Measurements from ENCODE around the gene ZNF766.
"Not testable (repeated sequence)": the region's sequence is repeated elsewhere in the genome, so short reads cannot be mapped to it uniquely, and the experiment has no call there.

The ZNF766 gene

DNA sequence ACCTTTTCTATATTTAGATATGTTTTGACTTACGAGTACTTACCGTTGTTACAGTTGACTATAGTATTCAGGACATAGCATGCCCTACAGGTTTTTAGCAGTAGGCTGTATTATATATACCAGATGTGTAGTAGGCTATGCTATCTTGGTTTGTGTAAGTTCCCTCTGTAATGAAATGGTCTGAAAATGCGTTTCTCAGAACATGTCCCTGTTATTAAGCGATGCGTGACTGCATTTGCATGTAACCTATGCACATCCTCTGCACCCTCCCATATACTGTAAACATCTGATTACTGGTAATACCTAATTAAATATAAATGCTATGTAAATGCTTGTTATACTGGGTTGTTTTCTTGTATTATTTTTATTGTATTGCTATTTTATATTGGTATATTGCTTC, 6.6 kb downstream of the ZNF766 start:
- DNase-seq (ENCODE audit: low read depth) = no peak

DNA sequence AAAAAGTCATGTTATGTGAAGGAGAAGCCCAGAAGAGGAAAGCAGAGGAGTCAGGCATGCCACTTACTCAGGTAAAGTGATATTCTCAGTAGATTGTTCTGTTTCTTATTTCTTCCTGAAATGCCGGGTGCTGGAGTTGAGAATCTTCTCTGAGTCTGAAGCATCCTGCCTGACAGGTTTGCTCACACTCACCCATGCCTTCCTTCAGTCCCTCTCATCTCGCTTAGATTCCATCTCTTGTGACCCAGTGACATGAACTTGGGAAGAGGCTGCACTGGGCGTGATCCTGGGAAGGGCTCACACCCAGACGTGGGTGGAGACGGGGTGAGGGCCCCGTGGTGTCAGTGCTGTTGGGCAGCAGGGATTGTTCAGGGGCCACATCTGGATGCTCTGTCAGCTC, 8.1 kb downstream of the ZNF766 start:
- DNase-seq (ENCODE audit: low read depth) = no peak

DNA sequence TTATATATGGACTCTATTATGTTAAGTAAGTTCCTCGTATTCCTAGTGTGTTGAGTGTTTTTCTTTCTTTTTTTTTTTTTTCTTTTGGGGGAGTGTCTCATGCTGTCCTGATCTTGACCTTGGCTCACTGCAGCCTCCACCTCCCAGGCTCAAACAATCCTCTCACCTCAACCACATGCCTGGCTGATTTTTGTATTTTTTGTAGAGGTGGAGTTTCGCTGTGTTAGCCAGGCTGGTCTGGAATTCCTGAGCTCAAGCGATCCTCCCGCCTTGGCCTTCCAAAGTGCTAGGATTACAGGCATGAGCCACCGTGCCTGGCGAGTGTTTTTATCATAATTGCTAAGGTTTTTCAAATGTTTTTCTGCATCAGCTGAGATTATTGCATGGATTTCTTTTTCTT, 16.9 kb downstream of the ZNF766 start:
- DNase-seq (ENCODE audit: low read depth) = no peak

DNA sequence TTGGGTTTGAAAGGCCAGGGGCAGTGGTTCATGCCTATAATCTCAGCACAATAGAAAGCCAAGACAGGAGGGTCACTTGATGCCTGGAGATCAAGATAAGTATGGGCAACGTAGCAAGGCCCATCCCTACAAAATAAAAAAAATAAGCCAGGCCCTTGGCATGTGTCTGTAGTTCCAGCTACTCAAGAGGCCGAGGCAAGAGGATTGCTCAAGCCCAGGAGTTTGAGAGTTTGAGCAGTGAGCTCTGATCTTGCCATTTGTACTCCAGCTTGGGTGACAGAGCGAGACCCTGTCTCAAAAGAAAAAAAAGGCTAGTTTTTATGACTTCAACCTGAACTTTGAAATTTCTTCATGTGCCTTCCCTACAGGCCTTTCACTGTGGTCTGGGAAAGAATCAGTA, 22.4 kb downstream of the ZNF766 start:
- DNase-seq (ENCODE audit: low read depth) = no peak

DNA sequence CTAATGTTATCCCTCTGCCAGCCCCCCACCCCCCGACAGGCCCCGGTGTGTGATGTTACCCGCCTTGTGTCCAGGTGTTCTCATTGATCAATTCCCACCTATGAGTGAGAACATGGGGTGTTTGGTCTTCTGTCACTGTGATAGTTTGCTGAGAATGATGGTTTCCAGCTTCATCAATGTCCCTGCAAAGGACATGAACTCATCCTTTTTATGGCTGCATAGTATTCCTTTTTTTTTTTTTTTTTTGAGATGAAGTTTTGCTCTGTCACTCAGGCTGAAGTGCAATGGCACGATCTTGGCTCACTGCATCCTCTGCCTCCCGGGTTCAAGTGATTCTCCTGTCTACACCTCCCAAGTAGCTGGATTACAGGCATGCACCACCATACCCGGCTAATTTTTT, 23.6 kb downstream of the ZNF766 start:
- DNase-seq (ENCODE audit: low read depth) = not testable (repeated sequence)

DNA sequence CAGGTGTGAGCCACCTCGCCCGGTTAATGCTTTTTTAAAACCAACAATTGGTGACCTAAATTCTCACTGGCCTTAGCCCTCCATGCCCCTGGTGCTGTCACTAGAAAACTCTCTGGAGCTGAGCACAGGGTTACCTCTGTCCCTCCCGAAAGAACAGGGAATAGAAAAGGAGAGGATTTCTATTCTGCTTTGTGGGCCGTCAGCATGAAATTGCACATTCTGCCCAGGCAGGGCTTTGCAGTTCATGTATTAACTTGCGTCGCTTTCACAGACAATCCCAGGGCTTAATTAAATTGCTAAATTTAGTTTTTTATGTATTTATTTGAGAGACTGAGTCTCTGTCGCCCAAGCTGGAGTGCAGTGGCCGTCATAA, 27.0 kb downstream of the ZNF766 start:
- DNase-seq (ENCODE audit: low read depth) = no peak

DNA sequence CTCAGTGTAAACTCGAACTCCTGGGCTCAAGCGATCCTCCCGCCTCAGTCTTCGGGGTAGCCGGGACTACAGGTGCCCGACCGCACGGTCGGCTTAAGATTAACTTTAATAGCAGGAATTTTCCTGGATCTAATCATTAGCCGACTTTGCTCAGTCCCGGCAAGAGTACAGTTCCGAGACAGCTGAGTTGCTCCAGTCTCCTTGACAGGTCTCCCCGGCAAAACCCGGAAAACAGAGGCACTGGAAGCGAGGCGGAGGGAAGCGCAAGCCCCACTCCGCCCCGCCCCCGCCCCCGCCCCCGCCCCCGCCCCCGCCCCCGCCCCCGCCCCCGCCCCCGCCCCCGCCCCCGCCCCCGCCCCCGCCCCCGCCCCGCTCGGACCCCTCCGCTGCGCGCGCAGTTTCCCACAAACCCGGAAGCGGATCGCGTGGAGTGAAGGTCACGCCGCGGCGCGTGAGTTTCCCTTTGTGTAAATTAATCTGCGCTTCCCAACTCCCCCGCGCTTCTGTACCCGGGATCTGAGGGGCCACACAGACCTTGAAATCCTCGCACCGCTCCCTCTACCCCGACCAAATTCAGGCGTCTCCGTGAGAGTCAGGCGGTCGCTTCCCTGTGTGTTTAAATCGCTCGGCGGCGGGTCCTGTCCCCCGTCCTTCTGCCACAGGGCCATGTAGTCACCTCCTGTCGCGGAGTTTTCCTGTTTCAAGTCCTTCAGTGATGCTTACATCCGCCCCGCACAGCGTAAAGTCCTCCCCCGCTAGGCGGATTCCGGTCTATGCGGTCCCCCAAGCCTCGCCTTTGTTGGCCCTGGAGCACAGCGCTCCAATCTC, 27.6 kb downstream of the ZNF766 start, which contains the start of gene ZNF480:
TSS of gene ZNF480 (plus strand) at position 397 of the 828 bp plus-strand sequence. CDS start 3,244 bp downstream, outside the sequence.
- peak; percentile 79 for DNase-seq (ENCODE audit: low read depth)

DNA sequence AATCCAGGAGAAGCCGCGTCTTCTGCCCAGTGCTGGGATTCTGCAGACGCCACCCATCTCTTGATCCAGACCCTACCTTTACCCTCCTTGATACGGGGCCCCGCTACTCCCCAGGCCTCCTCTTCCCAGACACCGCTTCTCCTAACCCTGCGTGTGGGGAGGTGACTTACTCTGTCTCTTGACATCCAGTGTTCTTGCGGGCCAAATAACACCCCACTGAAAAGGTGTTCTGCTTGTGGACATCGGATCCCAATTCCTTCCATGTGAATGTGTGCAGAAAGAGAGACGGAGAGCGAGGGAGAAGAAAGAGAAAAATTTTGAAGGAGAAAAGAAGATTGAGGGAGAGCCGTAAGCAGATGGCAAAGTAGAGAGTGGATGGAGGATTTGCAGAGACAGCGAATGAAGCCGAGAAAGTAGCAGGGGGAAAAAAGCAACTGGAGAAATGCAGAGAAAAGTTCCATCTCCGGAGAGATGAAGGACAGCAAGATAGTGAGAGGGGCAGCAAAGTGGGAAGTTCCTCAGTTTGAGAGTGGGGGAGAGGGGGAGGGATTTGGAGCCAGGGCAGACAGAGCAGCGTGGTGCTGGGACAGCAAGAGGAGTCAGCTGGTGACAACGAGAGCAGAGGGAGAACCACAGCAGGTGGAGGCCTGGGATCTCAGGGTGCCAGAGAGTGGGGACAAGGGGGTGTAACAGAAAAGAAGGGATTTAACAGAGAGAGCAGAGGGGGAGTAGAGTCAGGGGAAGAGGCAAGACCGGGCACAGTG, 28.4 kb downstream of the ZNF766 start:
- peak; percentile 5 for DNase-seq (ENCODE audit: low read depth)

DNA sequence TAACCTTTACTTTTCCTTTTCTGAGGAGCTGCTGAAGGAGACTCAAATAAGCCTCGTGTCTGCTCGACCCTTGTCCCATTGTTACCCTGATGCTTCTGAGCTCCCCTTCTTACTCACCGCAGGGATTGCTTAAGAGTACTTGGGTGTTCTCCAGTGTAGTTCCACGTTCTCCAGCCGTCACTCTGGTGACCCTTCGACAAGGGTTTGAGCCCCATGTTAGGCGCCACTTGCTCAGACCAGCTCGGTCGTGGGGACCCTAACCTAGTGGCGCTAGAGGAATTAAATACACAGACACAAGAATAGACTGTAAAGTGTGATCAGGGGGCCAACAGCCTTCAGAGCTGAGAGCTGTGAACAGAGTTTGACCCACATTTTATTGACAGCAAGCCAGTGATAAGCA, 37.9 kb downstream of the ZNF766 start:
- DNase-seq (ENCODE audit: low read depth) = peak; percentile 12

DNA sequence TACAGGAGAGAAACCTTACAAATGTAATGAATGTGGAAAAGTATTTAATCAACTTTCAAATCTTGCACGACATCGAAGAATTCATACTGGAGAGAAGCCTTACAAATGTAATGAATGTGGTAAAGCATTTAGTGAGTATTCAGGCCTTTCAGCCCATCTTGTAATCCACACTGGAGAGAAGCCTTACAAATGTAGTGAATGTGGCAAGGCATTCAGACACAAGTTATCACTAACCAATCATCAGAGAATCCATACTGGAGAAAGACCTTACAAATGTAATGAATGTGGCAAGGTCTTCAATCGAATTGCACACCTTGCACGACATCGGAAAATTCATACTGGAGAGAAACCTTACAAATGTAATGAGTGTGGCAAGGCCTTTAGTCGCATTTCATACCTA, 53.0 kb downstream of the ZNF766 start:
- no peak for DNase-seq (ENCODE audit: low read depth)

DNA sequence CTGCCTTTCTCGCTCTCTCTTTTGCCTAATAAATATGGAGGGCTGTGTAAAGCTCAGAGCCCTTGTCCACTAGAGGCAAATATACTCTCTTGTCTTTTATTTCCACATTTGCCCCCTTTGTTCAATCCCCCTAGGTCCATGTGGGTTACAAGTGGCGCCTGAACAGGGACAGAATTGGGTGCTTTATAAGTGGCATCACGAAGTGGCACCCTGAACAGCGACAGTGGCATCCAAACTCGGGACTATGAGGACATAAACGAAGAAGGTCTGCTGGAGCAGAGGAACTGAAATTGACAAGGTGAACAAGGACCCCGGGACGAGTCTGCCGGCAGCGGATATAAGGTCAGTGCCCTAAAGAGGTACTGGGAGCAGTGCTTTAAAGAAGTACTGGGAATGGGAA, 62.4 kb downstream of the ZNF766 start:
- DNase-seq (ENCODE audit: low read depth) = no peak

DNA sequence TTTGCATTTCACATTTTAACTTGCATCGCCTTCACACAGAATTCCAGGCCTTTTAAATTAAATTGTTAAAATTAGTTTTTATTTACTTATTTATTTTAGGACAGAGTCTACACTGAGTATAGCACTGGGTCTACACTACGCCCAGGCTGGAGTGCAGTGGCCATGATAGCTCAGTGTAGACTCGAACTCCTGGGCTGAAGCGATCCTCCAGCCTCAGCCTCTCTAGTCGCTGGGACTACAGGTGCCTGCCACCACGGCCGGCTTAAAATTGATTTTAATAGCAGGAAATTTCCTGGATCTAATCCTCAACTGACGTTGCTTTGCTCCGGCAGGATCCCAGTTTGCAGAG, 66.4 kb downstream of the ZNF766 start:
- DNase-seq (ENCODE audit: low read depth) = no peak

DNA sequence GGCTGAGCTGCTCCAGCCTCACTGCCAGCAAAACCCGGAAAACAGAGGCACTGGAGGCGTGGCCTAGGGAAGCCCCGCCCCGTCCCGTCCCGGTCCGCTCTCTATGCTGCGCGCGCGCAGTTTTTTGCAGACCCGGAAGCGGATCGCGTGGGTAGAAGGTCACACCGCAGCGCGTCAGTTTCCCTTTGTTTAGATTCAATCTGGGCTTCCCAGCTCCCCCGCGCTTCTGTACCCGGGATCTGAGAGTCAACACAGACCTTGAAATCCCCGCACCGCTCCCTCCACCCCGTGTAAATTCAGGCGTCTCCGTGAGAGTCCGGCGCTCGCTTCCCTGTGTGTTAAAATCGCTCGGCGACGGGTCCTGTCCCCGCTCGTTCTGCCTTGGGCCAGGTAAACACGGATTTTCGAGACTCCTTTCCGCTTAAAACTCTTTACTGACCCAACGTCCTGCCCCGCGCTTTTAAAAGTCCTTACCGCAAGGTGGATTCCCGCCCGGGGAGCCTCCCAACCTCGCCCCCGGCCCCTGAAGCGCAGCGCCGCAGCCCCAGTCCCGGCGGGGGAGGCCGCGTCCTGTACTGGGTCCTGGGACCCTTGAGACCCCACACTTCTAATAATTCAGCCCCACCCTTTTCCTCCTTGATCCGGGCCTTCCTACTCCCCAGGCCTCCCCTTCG, 66.9 kb downstream of the ZNF766 start, which contains the start of gene ZNF610:
TSS of gene ZNF610 (plus strand) at position 127 of the 674 bp plus-strand sequence. CDS start 12,930 bp downstream, outside the sequence.
- peak; percentile 82 for DNase-seq (ENCODE audit: low read depth)

DNA sequence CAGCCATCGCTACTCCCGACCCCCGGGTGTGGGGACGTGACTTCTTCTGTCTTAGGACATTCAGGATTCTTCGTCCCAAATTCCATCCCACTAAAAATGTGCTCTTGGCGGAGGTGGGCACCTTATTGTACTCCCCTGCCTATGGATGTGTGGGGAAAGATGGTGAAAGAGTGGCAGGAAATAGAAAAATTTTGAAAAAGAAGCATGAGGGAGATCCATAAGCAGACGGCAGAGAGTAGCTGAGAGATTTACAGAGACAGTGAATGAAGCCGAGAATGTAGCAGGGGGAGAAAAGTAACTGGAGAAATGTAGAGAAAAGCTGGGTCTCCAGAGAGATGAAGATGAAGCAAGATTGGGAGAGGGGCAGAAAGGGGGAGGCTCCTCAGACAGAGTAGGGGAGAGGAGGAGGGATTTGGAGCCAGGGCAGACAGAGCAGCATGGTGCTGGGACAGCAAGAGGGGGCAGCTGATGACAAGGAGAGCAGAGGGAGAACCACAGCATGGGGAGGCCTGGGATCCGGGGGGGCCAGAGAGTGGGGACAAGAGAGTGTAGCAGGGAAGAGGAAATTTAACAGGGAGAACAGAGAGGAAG, 67.5 kb downstream of the ZNF766 start:
- no peak for DNase-seq (ENCODE audit: low read depth)

DNA sequence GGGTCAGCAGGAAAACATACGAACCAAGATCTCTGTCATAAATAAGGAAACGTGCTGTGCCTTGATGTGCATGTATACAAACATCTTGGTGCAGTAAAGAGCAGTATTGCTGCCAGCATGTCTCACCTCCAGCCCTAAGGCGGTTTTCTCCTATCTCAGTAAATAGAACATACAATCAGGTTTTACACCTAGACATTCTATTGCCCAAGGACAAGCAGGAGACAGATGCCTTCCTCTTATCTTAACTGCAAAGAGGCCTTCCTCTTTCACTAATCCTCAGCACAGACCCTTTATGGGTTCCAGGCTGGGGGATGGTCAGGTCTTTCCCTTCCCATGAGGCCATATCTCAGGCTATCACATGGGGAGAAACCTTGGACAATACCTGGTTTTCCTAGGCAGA, 69.6 kb downstream of the ZNF766 start:
- not testable (repeated sequence) for DNase-seq (ENCODE audit: low read depth)

DNA sequence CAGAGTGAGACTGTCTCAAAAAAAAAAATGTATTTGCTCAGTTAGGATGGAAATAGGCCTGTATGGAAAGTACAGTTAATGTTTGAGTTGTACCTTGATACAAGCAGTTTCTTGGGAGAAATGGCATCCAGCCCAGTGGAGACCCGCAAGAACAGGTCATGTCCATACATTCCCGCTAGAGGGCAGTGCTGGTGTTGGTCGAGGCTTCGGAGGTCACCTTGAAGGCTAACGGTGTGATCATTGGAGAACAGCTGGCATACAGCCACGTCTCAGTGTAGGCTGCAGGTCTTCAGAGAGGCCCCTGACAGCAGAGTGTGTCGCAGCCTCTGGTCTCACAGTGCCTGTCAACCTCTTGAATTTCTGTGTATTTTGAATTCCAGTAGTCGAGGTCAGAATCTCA, 74.2 kb downstream of the ZNF766 start:
- DNase-seq (ENCODE audit: low read depth) = peak; percentile 11

DNA sequence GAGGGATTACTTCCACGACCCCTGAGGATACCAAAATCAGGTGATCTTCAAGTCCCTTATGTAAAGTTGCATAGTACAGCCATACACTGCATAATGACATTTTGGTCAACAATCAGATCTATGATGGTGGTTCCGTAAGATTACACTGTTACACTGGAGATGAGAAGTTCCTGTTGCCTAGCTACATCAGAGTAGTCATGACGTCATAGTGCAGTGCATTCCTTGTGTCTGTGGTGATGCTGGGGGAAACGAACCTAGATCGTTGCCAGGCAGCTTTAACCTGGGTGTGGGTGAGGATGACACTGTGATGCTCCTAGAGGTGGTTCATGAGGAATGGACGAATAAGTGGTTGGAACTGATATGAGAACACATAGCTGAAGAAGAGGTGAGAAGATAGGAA, 75.8 kb downstream of the ZNF766 start:
- no peak for DNase-seq (ENCODE audit: low read depth)
